Stimulated activated CD4-positive, alpha-beta T cell treated with anti-CD3 and anti-CD28 coated beads, Interleukin-12 subunit alpha, Interleukin-12 subunit beta, amount 100 ng/mL, for 24 hours (primary cell): ENCODE results near the gene AFF1.
A peak's percentile ranks its signal among the peaks of the same experiment; 100 is the strongest.
"Not testable (repeated sequence)": the region's sequence is repeated elsewhere in the genome, so short reads cannot be mapped to it uniquely, and the experiment has no call there.

Source experiments
- DNase-seq, 2 experiments: peaks; one replicate each; pipeline ENCODE4 v3.0.0-alpha.2; 2020; ENCODE audit warnings: low read depth in 2 of 2

AFF1 gene

GRCh38 chr4:86977621-86978184 is 42.9 kb downstream of the AFF1 start:
- DNase-seq, result no peak

GRCh38 chr4:86978709-86979108 is 43.9 kb downstream of the AFF1 start:
- no peak for DNase-seq

- no peak for DNase-seq
These were observed 45.4 kb downstream of the AFF1 start for GRCh38 chr4:86980230-86980629.

GRCh38 chr4:86981789-86982188 is 47.0 kb downstream of the AFF1 start:
- no peak for DNase-seq

GRCh38 chr4:86985852-86986251 is 51.0 kb downstream of the AFF1 start:
- DNase-seq, result not testable (repeated sequence)

- not testable (repeated sequence) for DNase-seq
These were observed 54.8 kb downstream of the AFF1 start for GRCh38 chr4:86989658-86990057.

GRCh38 chr4:86990510-86990909 is 55.7 kb downstream of the AFF1 start:
- no peak for DNase-seq

GRCh38 chr4:86991994-86992393 is 57.2 kb downstream of the AFF1 start:
- DNase-seq, result no peak

GRCh38 chr4:86993909-86994681 is 59.3 kb downstream of the AFF1 start:
- no peak for DNase-seq

GRCh38 chr4:86994686-86995085 is 59.9 kb downstream of the AFF1 start:
- DNase-seq, result no peak

- not testable (repeated sequence) for DNase-seq
These were observed 61.7 kb downstream of the AFF1 start for GRCh38 chr4:86996510-86996909.

- no peak for DNase-seq
These were observed 64.4 kb downstream of the AFF1 start for GRCh38 chr4:86999136-86999643.

GRCh38 chr4:87002682-87003043 is 67.9 kb downstream of the AFF1 start:
- DNase-seq, result no peak

GRCh38 chr4:87003266-87003665 is 68.5 kb downstream of the AFF1 start:
- DNase-seq, result no peak

GRCh38 chr4:87005369-87005689 is 70.5 kb downstream of the AFF1 start:
- DNase-seq, result no peak

GRCh38 chr4:87005690-87006425 is 71.0 kb downstream of the AFF1 start:
- peak in 1 of 2 experiments; percentile 7 for DNase-seq

GRCh38 chr4:87006426-87006675 is 71.5 kb downstream of the AFF1 start:
- no peak for DNase-seq

GRCh38 chr4:87006676-87007527 is 72.1 kb downstream of the AFF1 start:
- DNase-seq, result peak; percentile 71 to 78

- DNase-seq, result peak in 1 of 2 experiments; percentile 35
These were observed 73.0 kb downstream of the AFF1 start for GRCh38 chr4:87007528-87008446.

- DNase-seq, result no peak
These were observed 74.4 kb downstream of the AFF1 start for GRCh38 chr4:87009095-87009648.

GRCh38 chr4:87010192-87010591 is 75.4 kb downstream of the AFF1 start:
- no peak for DNase-seq
